Urothelium cell line (cell line): ENCODE measurements around the gene FAM219A.
"Not testable (repeated sequence)": the region's sequence is repeated elsewhere in the genome, so short reads cannot be mapped to it uniquely, and the experiment has no call there.

Experiments
- DNase-seq: peaks from one replicate; pipeline ENCODE4 v3.0.0; 2011; ENCODE audit warnings: low spot score, mixed read lengths
- FAIRE-seq: peaks from 2 replicates; lab custom pipeline; 2011; peaks lifted over from hg19 to GRCh38; lab: Jason Lieb, UNC

The FAM219A gene

DNA sequence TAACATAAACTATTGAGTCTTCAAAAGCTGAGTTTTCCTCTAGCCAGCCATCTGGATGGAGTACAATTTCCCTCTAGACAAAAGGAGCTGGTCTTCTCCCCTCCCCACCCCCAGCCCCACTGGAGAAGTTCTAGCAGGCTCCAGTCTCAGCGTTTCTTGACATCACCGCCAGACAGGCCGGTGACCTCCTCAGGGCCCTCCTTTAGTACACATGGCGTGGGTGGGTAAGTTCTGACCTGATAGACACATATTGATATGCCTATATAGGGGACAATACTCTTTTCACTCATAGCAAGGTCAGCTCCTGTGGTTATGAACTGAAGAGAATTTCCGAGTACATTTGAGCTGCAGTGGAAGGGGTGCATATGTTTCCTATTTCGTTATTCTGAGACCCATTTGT lies 27.5 kb upstream of the FAM219A start:
- no peak for DNase-seq
- no peak for FAIRE-seq

DNA sequence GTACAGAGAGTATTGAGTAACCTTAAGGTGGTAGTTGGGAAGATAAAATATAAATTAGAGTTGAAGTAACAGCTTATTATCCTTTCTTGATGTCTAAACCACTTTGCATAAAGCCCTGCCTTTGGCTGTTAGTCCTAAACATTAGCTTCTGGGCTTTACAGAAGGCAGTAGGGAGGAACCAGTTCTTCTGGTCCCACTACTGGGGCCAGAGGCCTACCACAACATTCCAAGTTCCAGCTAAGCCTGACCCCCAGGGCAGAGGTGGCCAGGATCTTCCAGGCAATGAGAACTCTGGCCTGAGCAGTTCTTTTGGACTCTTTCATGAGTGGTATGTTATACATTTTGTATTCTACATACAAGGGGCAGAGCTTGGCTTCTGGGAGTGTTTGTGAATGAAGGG lies 26.3 kb upstream of the FAM219A start:
- FAIRE-seq (no peak), DNase-seq (no peak)

DNA sequence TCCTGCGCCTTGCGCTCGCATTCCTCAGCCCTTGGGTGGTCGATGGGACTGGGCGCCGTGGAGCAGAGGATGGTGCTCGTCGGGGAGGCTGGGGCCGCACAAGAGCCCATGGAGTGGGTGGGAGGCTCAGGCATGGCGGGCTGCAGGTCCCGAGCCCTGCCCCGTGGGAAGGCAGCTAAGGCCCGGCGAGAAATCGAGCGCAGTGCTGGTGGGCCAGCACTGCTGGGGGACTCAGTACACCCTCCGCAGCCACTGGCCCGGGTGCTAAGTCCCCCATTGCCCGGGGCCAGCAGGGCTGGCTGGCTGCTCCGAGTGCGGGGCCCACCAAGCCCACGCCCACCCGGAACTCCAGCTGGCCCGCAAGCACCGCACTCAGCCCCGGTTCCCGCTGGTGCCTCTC lies 24.4 kb upstream of the FAM219A start:
- DNase-seq, FAIRE-seq: not testable (repeated sequence)

DNA sequence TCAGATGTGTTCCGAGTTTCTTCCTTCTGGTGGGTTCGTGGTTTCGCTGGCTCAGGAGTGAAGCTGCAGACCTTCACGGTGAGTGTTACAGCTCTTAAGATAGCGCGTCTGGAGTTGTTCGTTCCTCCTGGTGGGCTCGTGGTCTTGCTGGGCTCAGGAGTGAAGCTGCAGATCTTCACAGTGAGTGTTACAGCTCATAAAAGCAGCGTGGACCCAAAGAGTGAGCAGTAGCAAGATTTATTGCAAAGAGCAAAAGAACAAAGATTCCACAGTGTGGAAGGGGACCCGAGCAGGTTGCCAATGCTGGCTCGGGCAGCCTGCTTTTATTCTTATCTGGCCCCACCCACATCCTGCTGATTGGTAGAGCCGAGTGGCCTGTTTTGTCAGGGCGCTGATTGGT lies 23.2 kb upstream of the FAM219A start:
- FAIRE-seq, DNase-seq: not testable (repeated sequence)

DNA sequence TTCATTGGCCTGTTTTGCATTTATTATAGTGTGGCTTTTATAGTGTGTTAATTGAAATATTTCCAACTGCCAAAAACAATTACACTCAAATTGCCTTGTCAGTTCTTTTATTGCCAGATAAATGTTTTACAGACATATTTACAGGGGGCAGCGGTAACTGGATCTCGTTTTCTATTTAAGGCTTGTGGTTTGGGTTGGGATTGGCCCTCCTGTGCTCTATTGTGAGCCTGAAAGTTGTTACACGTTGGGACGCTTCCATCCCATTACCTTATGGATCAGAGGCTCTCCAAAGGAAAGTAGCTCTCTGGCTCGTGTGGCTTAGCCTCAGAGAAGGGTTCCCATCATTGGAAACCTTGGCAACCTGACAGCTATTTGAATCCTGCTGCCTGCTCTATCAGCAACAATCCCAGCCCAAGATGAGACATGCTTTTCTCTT lies 21.1 kb upstream of the FAM219A start:
- FAIRE-seq = no peak
- no peak for DNase-seq

DNA sequence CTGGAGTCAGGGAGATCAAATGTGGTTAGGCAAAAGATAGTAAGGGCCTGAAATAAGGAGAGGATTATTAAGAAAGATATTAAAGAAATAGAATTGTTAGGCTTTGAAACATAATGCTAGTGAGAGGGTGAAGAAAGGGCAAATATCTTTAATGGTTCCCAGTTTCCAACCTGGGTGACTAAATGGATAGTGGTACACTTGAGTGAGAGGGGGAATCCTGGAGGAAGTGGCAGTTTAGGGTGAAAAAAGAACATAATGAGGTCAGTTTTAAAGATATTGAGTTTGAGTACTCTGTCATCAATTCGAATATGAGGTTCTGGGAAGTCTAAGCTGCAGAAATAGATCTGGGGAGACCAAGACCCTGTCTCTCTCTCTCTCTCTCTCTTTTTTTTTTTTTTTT lies 19.2 kb upstream of the FAM219A start:
- DNase-seq (no peak), FAIRE-seq (no peak)

DNA sequence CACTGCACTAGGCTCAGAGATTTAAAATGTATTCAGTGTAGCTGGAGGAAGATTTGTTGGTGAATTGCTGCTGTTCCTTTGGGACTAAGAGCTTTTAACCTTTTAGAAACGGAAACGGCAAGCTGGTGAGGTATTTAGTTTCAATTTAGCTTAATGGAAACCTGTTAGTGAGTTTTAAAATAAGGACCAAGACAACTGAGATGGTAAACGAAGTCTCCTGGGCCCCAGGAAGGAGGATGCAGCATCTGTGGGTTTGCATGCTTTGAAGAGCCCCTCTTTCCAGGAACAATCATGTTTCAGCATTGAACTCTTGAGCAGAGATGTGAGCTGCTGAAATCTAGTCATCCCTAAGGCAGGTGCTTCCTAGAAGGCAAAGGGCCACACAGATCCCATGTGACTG lies 16.7 kb upstream of the FAM219A start:
- no peak for FAIRE-seq
- no peak for DNase-seq

DNA sequence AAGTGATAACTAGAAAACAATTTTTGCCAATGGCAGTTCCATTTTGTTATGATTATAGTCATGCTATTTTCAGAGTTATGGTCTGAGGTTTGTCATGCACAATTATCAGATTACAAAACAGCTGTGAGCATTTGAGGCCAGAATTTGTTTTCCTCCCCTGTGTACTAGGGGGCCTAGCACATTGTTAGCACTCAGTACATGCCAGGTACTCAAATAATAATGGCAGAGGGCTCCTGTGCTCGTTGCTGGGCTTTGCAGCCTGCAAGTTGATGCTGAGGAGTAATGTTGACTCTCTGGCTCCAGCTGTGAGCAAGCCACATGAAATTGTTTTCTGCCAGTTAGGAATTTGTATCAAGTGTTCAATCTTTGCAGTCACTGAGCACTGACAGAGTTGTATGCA lies 7.1 kb upstream of the FAM219A start:
- DNase-seq = no peak
- FAIRE-seq = peak; percentile 46

DNA sequence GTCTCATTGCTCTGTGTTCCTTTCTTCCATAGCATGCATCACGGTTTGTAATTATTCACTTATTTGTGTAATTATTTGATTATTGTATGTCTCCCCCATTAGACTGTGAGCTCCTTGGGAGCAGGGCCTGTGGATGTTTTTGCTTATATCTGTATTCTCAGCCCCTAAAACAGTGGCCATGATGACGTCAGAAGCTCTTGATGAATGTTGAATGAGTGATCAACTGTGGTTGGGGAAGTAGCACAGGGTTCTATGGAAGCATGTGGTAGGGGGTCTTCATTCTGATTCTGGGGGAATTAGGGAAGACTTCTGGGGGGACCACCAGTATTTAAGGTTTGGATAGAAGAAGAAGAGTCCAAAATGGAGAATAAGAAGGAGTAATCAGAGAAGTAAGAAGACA lies 6.2 kb upstream of the FAM219A start:
- no peak for FAIRE-seq

DNA sequence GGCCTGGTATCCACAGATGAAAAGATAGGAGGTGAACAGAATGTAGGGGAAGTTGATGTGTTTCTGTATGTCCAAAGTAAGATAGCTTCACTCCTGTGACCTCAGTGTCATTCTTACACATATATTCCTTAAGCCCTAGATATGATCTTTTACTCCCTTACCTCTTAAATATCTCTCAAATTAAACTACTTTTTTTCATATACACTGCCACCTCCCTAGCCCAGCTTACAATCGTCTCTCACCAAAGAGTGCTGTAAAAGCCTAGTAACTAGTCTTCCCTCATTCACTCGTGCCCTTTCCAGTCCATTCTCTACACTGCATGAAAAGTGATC lies 5.5 kb upstream of the FAM219A start:
- FAIRE-seq (no peak), DNase-seq (no peak)

More for the DNA sequence above, 6.2 kb upstream of the FAM219A start:
- DNase-seq = no peak

DNA sequence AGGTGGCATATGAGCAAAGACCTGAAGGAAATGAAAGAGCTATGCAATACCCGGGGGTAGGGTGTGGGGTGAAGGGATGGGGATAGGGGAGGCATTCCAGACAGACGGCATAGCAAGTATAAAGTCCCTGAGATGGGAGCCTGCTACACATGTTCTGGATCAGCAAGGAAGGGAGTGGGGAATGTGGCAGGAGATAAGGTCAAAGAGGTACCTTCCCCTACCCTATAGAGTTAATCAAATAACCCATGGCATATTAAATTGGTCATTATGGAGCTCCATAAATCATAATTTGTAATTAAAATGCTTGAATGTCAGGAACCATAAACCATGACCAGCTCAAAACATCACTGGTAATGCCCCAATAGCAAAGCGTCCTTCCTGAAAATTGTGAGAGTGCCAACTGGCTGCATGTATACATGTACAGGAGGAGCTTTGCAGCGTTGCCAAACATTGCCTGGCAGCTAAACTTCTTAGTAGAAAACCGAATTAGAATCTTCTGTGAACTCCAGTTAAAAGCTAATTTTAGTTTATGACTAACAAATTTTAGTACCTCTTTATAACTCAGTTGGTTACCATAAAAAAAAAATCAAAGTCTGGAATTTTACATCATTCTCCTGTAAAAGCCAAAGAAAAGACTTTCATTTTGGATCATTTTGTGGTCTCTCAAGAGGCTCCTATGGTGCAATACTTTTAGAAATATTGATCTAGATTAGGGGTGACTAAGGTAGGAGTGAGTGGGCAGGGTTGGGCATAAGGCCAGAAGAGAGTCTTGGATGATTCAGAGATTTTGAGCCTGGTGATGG lies 4.9 kb upstream of the FAM219A start:
- peak; percentile 66 for DNase-seq
- no peak for FAIRE-seq

DNA sequence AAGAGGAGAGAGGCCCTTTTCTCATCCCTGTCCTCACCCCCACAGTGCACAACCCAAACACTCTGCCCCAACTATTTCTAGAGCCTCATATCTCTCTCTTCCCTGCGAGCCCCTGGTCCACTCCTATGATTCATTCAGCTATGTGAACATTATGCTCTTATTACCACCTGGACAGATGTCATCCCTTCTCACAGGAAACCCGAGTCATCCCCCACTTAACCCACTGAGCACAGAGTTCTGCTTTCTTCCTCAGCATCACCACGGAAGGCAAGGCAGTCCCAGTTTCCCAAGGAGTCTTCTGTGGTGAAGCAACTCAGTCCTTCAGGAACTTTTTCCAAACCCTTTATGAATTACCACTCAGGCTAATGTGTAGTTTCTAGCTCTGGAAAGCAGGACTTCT lies 1.6 kb upstream of the FAM219A start:
- FAIRE-seq = no peak
- no peak for DNase-seq

DNA sequence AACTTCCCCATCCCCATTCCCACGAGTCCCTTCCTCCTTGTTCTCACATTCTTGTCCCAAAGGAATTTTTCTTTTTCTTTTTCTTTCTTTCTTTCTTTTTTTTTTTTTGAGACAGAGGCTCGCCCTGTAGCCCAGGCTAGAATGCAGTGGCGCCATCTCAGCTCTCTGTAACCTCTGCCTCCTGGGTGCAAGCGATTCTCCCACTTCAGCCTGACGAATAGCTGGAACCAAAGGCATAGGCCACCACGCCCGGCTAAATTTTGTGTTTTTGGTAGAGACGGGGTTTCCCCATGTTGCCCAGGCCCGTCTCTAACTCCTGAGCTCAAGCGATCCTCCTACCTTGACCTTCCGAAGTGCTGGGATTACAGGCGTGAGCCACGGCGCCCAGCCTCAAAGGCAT lies 986 bp upstream of the FAM219A start:
- no peak for FAIRE-seq

DNA sequence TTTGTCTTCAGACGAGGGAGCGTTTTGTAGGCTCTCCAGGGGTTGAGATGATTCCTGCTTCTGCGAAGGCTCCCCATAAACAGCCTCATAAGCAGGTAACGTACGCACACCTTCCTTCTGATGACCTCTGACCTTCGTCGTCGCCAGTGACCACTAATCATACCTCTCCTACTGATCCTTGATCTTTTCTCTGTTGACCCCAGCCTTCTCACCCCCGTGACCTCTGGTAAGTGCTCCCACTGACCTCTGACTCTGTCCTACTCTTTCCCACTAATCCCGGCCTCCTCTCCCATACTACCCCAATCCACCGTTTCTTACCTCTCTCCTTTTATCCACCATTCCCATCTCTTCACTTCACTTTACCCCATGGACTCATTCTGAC lies 580 bp upstream of the FAM219A start:
- DNase-seq (no peak), FAIRE-seq (no peak)

More for the DNA sequence above, 986 bp upstream of the FAM219A start:
- no peak for DNase-seq

DNA sequence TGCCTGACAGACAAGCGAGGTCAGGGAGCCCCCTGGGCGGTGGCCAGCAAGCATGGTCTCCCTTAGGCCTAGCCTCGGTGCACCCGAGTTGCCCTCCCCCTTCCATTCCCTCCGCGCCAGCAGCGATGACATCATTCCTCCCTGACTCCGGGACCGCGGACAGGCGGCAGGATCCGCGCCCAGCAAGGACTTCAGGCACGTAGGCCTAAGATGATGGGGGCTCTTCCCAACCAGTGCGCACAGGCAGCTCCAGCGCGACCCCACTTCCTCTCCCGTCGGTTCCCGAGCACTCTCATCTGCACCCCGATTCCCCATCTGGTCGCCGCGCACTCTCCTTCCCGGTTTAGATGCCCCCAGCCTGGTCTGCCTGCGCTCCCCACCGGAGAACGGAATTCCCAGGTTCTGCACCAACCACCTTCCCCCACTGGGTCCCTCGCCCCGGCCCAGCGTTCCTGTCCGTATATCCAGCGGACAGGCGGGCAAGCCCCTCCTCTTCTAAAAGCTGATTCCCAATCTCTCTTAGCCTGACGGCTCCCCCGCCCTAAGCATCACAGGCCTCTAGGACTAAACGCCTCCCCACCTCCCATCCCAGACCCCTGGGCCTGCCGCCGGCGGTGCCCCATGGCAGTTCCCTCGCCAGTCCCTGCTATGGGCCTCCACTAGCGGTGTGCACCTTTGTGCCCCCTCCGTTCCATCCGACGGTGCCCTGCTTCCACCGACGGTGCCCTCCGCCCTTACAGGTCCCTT lies 931 bp downstream of the FAM219A start:
- DNase-seq (peak; percentile 83), FAIRE-seq (peak; percentile 74)

DNA sequence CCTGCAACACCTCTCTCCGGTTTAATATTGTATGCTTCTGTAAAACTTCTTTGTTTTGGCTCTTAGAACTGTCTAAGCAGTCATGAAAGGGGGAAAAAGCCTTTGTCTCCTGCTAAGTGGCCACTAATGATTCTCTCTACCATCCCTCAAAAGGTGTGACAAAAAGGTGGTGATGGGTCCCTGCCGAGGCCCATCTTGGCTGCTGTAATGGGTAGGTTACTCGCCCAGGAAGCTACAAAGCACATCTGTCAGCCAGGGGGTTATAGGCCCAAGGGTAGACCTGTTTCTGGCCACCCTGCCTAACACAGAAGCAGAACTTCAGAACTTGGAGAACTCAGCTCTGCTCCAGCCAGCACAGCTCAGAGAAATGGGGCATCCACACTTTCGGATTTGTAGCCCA lies 1.6 kb downstream of the FAM219A start:
- DNase-seq = no peak
- FAIRE-seq = no peak

DNA sequence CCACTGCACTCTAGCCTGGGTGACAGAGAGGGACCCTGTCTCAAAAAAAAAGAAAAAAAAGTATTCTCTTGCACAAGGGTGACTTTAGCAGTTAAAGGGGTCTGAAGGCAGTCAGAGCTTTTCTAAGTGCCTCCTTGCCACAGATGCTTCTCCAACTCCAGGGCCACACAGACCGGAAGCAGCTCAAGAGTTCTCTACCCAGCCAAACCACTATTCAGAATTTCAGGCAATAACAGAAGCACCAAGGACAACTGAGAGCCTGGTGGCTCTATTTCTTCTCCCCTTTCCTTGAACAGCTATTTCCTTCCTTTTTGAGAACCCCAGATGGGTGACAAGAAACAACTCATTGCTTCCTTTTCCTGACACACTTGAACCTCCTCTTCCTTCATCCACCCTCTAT lies 2.2 kb downstream of the FAM219A start:
- DNase-seq (no peak), FAIRE-seq (no peak)

DNA sequence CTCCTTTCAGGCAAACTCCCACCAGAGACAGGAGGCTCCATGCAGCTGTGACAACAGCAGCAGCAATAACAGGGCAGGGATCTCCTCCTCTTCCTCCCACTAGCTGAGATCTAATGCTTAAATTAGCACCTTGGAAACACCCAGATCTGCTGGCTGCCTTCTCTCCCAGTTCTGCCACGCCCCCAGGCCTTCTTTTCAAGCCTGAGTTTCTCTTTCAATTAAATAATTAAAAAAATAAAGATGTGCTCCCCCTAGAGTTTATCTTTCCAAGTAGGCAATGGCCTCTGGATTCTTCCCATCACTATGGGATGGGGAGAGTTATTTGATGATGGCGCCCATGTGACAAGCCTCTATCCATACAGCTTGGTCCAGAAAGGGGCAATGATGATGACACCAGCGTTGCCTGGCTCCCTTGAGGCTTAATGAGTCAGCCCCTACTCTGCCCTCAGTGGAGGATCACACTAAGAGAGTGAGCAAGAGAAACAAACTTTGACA lies 3.8 kb downstream of the FAM219A start:
- DNase-seq (peak; percentile 35), FAIRE-seq (no peak)

DNA sequence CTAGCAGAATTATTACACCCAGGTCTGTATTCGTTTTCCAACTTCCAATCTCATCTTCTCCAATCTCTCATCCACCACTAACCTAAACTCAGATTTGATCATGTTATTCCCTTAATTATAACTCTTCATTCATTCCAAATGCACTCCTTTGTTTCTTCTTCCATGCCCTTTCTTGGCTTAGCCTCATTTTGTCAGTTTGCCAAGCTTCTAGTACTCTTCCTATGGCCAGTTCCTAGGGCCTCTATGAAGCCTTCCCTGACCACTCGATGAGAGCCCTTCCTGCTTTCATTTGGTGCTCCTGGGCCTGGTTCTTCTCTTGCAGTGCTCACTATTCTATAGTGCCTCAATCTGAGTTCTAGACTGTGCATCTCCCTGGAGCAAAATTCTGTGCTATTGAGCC lies 5.8 kb downstream of the FAM219A start:
- DNase-seq = no peak
- no peak for FAIRE-seq

DNA sequence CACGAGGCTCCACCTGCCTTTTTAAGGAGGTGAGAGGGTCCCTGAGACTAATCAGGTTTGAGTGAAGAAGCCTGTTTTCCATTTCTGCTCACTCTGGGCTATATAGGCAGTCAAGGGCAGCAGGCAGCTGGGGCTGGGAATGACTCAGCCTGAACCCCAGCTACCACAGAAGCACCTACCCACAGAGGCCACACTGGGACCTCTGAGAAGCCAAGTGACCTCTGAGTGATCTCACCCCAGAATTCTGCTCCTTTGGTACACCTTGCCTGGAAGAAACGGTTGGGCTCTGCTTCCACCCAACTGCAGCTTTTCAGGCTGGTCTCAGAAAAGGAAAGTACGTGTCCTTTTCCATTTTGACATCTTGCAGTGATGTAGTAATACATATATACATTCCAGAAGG lies 6.8 kb downstream of the FAM219A start:
- DNase-seq = no peak
- FAIRE-seq = no peak

DNA sequence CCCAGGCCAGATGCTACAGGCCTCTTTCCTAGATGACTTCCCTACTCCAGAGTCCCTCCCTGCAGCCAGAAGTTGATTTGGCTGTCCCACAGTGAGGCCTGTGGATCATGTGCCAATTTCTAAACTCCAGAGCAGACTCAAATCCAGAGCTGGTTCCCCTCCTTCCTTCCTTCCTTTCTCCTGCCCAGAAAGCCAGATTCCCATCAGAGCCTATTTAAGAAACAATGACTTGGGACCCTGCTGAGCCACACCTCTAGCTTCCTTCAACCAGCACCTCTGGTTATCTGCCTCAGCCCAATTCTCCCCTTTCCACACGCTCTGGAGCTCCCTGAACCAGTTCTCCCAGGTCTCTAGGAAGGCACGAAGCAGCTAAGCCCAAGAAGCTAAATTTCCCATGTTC lies 7.2 kb downstream of the FAM219A start:
- FAIRE-seq (no peak), DNase-seq (no peak)

DNA sequence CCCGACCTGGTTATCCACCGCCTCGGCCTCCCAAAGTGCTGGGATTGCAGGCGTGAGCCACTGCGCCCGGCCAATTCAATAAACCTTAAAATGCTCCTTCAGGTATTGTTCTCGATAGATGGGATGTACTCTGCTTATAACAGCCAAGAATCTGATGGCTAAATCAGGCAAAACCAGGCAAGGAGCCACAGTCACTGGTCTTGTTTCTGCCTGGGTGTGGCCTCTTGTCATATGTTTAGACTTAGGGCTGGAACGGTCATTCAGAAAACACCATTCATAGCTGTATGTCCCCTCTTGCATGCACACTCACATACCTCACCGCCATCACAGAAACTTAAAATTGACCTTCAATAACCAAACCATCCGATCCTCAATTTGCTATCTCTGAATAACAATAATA lies 7.7 kb downstream of the FAM219A start:
- FAIRE-seq (no peak), DNase-seq (no peak)
